D341Med (cell line): ENCODE results near the gene BPIFB1.

Experiments
- DNase-seq: peaks from one replicate; pipeline ENCODE4 v3.0.0; 2012; ENCODE audit warnings: low spot score

BPIFB1 gene

GRCh38 chr20:33298391-33298790 is 15.4 kb downstream of the BPIFB1 start:
- no peak for DNase-seq

GRCh38 chr20:33299111-33299603 is 16.1 kb downstream of the BPIFB1 start:
- DNase-seq = peak; percentile 90

GRCh38 chr20:33301192-33301930 is 18.3 kb downstream of the BPIFB1 start:
- DNase-seq = no peak

DNA sequence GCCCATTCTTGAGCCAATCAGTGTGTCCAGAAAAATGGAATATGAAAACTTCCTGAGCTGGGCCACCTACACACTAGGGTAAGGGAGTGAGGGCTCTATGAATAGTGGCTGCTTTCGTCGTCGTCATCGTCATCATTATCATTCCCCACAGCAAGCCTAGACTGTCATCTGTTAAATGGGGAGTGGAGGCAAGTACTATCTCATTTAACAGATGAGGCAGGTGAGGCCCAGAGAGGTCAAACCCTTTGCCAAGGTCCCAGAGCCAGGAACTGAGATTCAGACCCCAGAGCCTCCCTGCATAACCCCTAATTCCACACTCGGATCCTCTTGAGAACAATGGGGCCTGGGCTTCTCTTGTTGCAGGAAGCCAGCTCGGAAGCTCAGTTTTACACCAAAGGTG is 20.6 kb downstream of the BPIFB1 start:
- no peak for DNase-seq

GRCh38 chr20:33304046-33304445 is 21.0 kb downstream of the BPIFB1 start:
- DNase-seq = no peak

- DNase-seq = no peak
Observed at GRCh38 chr20:33305589-33306057, 22.6 kb downstream of the BPIFB1 start.

- no peak for DNase-seq
Observed at GRCh38 chr20:33306228-33306627, 23.2 kb downstream of the BPIFB1 start.

- DNase-seq = no peak
Observed at GRCh38 chr20:33306807-33307206, 23.8 kb downstream of the BPIFB1 start.

DNA sequence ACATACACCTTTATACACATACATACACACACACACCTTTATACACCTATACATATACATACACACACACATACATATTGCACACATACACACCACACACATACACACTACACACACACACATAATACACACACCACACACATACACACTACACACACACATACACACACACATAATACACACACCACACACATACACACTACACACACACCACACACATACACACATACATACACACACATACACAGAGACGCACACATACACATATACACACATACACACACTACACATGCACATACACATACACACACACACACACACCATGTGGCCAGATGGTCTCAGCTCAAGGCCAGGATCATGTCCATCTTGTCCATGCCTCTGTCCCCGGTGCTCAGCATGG is 25.7 kb downstream of the BPIFB1 start:
- no peak for DNase-seq

- DNase-seq = no peak
Observed at GRCh38 chr20:33309631-33310030, 26.6 kb downstream of the BPIFB1 start.

GRCh38 chr20:33310327-33310899 is 27.4 kb downstream of the BPIFB1 start:
- DNase-seq = no peak

DNA sequence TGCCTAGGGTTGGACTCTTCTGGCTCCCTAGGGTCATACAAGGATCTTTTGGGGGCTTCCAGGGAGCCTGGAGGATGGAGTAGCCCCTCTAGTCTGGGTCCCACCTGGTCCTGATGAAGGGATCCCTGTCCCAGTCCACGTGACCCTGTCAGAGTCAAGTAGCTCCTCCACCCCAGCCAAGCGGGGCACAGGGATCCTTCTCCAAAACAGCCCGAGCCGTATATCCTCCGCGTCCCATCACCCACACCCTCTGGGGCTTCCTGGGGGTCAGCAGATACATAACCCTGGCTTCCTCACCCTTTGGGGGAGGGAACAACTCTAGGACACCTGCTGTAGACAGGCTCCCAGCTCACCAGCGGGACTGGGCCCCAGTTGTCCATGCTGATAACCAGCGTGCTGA is 28.0 kb downstream of the BPIFB1 start:
- no peak for DNase-seq

GRCh38 chr20:33311996-33312395 is 29.0 kb downstream of the BPIFB1 start:
- no peak for DNase-seq

- no peak for DNase-seq
Observed at GRCh38 chr20:33312583-33312982, 29.6 kb downstream of the BPIFB1 start.

DNA sequence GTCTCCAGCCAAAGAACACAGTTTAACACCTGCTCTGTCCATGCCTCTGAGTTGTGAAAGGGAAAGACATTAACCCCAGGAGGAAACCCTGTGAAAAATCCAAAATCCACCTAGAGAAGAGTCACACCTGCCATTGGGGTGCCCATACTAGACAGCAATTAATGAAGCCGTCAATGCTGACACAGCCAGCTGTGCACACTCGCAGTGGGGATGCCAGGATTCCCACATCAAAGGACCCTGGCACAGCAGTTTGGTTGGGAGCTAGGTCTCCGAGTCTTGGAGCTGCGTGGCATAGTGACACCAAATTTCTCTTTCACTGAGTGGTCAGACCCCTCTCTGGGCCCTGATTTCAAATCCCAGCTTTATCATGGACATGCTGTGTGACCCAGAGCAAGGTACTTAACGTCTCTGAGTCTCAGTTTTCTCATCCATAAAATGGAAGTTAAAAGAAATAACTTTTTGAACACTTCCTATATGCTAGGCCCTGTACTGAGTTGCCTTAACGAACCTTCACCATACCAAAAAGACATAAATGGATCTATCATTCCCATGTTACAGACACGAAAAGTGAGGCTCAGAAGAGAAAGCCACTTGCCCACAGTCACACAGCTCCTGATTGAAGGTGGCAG is 30.8 kb downstream of the BPIFB1 start:
- no peak for DNase-seq

DNA sequence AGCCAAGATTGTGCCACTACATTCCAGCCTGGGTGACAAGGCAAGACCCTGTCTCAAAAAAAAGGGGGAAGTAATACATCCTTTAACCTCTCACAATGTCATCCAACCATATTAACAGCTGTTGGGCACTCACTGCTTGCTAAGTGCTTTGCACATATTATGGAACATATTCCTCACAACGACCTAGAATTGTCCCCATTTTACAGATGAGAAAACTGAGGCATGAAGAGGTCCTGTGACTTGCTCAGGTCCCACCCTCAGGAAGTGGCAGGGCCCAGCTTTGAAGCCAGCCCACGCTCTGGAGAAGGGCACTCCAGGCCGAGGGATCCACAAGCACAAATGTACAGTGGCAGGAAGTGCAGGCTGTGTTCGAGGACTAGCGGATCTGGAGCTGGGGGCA is 33.3 kb downstream of the BPIFB1 start:
- DNase-seq = no peak

- DNase-seq = no peak
Observed at GRCh38 chr20:33316958-33317357, 33.9 kb downstream of the BPIFB1 start.

DNA sequence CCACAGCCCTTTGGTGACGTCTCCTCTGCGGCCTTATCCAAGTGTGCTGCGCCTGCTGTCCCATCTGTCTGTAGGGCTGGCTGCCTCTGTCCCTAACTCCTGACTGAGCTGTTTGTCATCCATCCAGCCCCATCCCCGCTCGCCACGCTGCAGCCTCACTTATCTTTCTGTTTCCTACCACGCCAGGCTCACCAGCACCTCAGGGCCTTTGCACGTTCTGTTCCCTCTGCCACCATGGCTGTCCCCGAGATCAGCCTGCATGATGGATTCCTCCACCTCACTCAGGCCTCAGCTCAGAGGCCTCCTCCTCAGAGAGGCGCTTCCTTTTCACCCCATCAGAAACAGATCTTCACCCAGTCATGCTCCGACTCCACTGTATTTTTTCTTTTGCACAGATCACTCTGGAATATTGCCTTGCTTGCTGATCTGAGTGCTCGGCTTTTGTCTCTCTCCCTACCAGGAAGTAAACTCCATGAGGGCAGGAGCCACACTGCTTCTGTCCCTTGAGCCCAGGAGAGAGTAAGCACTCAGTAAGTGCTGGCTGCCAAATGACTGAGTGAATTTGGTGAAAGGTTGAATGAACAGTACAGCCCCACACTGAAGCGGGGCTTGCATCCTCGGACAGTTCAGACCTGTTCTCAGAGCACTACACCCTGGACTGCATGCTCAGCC is 34.5 kb downstream of the BPIFB1 start:
- no peak for DNase-seq

DNA sequence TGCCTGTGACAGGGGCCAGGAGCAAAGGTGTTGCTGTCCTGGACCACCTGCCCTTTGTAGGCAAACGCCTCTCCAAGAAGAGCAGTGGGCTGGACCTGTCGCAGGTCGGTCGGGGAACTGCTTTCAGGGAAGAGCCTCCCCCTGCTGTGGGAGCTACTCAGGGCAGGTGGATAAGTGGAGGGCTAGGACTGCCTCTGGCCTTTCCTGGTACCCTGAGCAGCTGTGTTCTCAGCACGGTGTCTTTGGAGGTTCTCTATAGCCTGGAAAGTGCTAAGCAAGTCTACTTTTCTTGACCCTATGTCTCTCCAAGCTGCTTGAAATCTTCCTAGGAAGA is 35.0 kb downstream of the BPIFB1 start:
- DNase-seq = no peak

- no peak for DNase-seq
Observed at GRCh38 chr20:33320006-33320405, 37.0 kb downstream of the BPIFB1 start.

DNA sequence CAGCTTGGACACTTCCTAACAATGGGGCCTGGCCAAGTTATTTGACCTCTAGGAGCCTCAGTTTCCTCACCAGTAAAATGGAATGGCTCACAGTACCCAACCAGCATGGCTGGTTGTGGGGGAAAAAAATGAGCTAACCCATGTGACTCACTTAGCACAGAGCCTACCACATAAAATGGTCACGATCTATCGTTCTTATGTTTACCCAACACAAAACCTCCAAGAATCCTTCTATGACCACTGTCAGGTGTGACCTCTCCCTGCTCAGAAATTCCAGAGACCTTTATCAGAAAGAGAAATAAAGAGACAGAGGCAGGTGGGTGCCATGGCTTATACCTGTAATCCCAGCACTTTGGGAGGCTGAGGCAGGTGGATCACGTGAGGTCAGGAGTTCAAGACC is 39.4 kb downstream of the BPIFB1 start:
- no peak for DNase-seq

DNA sequence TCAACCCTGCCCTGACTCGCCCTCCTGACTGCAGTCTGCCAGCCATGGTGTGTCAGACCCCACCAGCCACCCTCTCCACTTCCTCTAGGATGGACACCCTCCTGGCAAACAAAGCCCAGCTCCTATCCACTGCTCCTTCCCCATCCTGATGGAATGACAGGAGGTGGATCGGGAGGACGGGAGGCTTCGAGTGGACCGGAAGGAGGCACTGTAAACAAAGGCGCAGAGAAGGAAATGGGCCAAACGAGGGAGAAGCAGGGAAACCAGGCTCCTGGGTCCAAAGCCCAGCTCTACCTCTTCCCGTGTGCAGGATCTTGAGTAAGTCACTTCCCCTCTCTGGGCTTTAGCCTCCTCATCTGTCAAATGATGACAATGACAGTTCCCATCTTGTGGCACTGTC is 40.2 kb downstream of the BPIFB1 start:
- no peak for DNase-seq

GRCh38 chr20:33325350-33325749 is 42.3 kb downstream of the BPIFB1 start:
- no peak for DNase-seq
